ENCODE measurements around the gene SCN5A.

DNA sequence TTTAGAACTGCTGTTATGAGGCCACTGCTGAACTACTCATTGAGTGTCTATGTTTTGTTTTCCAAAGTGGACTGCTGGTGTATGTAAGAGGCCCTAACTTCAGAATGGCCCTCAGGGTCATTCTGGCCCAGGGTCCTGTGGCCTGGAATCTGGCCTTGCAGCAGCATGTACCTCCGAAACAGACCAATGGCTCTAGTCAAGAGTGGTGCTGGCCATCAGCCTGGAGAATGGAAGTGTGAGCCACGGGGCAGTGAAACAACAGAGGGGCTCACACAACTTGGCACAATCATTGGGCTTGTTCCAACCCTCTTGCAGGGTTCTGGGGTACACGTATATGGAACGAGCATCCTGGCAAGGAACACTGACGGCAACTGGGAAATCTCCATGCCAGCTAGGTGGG, 40.5 kb downstream of the SCN5A start:
- no peak for TF ChIP-seq EZH2 (optimal IDR thresholded peaks at IDR 0.05; ENCODE audit: low read depth, low read length)
- TF ChIP-seq, protein P1, sequence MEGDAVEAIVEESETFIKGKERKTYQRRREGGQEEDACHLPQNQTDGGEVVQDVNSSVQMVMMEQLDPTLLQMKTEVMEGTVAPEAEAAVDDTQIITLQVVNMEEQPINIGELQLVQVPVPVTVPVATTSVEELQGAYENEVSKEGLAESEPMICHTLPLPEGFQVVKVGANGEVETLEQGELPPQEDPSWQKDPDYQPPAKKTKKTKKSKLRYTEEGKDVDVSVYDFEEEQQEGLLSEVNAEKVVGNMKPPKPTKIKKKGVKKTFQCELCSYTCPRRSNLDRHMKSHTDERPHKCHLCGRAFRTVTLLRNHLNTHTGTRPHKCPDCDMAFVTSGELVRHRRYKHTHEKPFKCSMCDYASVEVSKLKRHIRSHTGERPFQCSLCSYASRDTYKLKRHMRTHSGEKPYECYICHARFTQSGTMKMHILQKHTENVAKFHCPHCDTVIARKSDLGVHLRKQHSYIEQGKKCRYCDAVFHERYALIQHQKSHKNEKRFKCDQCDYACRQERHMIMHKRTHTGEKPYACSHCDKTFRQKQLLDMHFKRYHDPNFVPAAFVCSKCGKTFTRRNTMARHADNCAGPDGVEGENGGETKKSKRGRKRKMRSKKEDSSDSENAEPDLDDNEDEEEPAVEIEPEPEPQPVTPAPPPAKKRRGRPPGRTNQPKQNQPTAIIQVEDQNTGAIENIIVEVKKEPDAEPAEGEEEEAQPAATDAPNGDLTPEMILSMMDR (IDR thresholded peaks at IDR 0.05; ENCODE audit: low read length), result no peak

All from MM.1S (cell line).